Activated CD4-positive, CD25-positive, alpha-beta regulatory T cell (primary cell): ENCODE data around the gene SUPT3H.
"Not testable (repeated sequence)": the region's sequence is repeated elsewhere in the genome, so short reads cannot be mapped to it uniquely, and the experiment has no call there.

Source experiments
- DNase-seq, 4 experiments: peaks; one replicate each; lab custom pipeline; 2025; lab: John Stamatoyannopoulos, UW

The SUPT3H gene

GRCh38 chr6:44949596-44950201 is 428.0 kb downstream of the SUPT3H start:
- DNase-seq: no peak

- DNase-seq: no peak
Measured at GRCh38 chr6:44943541-44943940, 434.2 kb downstream of the SUPT3H start.

- DNase-seq: no peak
Measured at GRCh38 chr6:44942798-44943197, 434.9 kb downstream of the SUPT3H start.

- DNase-seq: no peak
Measured at GRCh38 chr6:44942201-44942600, 435.5 kb downstream of the SUPT3H start.

DNA sequence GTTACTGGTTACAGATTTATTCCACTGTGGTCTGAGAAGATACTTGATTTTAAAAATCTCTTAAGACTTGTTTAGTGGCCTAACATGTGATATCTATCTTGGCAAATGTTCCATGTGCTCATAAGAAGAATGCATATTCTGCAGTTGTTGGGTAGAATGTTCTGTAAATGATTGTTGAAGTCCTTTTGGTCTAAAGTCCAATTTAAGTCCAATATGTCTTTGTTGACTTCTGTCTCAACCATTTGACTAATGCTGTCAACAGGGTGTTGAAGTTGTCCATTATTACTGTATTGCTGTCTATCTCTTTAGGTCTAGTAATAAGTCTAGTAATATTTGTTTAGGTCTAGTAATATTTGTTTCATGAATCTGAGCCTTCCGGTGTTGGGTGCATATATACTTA is 437.4 kb downstream of the SUPT3H start:
- DNase-seq: no peak

GRCh38 chr6:44935693-44936300 is 441.9 kb downstream of the SUPT3H start:
- no peak for DNase-seq

GRCh38 chr6:44933108-44933507 is 444.6 kb downstream of the SUPT3H start:
- DNase-seq: no peak

DNA sequence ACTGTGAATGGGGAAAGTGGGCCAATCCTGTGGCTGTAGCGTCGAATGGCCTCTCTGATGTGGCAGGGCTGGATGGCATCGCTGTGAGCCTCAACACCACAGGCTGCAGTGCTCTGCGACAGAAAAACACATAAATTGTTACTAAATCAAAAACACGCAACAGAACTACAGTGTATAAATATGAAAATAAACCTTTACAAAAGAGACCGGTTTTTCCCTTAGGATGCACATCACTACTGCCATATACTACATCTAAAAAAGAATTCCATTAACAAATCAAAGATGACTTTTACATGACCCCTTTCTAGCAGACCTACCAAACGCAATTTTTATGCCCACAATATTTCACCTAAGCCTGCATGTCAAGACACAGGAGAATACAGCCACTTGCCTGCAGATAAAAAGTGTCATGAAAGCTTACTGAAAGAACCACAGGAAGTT is 445.1 kb downstream of the SUPT3H start:
- no peak for DNase-seq

- no peak for DNase-seq
Measured at GRCh38 chr6:44931385-44931784, 446.3 kb downstream of the SUPT3H start.

DNA sequence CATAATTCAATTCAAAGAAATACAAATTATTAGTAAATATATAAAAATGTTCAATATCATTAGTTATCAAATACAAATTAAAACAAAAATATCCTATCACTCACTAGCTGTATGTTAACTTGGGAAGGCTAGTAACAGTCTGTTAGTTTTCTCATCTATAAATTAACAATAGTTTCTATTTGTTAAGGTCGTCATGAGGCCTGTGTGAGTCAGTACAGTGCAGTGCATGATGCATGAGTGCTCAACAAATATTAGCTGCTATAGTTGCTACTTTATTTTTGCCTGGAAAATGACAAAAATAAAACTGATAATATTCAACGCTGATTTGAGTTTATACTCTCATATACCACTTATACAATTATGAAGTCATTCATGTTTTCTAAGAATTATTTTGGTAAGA is 451.2 kb downstream of the SUPT3H start:
- no peak for DNase-seq

GRCh38 chr6:44925100-44925739 is 452.5 kb downstream of the SUPT3H start:
- DNase-seq: no peak

DNA sequence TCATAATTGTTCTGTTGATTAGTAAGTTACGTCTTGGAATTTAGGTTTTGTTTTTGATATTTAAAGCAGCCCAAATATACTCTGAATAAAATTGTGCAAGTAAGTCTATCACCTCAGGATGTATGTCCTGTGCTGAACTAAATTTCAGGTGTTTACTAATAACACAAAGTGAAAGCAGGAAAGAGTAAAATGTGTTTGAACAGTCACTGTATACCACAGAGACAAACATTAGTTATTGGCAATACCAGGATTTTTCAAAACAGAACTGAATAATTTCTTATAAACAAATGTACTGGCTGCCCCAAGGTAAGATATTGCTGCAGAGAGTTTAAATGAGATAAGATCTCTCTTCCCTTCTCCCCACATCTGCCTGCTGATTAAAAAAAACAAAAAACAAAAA is 454.3 kb downstream of the SUPT3H start:
- no peak for DNase-seq

DNA sequence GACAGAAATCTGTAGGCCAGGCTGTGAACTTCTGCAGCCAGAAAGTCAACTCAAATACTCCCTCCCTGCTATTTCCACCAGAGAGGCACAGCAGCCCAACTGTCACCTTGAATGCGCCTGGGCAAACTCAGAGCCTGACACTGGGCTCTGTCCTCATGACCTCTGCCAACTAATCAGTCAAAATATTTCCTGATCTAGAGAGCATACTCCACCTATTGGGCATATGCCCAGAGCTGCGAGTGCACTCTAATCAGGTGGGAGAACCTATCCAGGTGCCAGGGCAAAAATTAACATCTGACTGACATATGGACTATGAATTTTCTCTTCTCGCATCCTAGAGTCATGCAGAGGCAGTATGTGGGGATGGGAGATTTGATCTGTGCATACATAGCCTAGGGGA is 455.9 kb downstream of the SUPT3H start:
- DNase-seq: no peak

DNA sequence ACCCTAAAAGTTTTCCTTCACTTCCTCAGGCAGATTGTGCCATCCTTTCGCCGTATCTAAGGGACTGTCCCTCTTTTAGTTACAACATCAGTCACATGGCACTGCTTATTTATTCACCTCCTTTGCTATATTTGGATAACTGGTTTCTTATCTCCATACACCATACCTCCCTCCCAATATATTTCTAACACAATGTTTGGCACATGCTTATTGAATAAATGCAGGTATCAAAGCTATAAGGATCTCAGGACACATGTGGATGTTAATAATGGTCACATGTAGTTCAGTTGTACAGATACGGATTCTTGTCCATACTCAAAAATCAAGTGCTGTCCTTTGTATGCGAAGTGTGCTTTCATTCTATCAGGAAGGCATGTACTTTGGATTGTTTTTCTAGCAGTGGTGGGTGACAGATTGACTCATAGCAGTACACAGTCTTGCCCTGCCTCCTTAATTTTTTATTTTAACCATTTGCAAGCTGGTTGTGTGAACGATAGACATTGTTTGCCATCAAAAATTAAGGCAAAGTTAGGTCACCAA is 456.7 kb downstream of the SUPT3H start:
- DNase-seq: no peak

- DNase-seq: no peak
Measured at GRCh38 chr6:44918671-44919296, 458.9 kb downstream of the SUPT3H start.

GRCh38 chr6:44917430-44917829 is 460.3 kb downstream of the SUPT3H start:
- no peak for DNase-seq

DNA sequence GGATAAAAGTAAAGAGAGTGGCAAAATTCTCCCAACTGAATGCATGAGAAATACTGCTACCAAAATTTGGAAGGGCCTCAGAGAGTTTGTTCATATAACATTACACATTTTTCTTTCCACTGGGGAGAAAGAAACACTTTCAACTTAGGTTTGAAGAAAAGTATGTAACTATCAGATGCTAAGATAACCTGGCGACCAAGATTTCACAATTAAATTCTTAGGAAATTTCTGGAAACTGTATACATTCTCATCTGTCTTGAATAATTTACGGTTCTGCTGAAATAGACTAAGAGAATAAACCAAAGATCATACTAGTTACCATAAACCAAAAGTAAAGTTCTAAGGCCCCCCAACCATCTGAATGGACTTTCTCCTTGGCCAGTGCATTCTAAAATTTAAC is 462.6 kb downstream of the SUPT3H start:
- DNase-seq: no peak

- DNase-seq: no peak
Measured at GRCh38 chr6:44914141-44914540, 463.6 kb downstream of the SUPT3H start.

DNA sequence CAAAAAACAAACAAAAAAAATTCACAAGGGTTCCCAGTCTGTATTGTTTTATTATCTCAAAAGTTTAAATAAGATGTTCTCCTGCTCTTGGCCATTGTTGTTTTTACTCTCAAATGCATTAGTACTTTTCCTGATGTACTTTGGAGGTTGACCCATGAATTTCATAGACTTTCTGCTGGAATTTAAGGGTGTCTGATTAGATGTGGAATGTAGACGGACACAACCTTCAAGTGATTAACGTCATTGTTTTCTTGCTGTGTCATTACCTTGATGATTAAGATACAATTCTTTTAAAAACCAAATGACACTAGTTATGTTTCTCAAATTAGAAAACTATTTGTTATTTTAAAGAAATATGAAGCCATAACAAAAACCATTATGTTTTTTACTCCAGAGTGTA is 471.0 kb downstream of the SUPT3H start:
- no peak for DNase-seq

DNA sequence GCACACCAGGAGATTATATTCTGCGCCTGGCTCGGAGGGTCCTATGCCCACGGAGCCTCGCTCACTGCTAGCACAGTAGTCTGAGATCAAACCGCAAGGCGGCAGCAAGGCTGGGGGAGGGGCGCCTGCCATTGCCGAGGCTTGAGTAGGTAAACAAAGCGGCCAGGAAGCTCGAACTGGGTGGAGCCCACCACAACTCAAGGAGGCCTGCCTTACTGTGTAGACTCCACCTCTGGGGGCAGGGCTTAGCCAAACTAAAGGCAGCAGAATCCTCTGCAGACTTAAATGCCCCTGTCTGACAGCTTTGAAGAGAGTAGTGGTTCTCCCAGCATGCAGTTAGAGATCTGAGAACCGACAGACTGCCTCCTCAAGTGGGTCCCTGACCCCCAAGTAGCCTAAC is 477.4 kb downstream of the SUPT3H start:
- not testable (repeated sequence) for DNase-seq

GRCh38 chr6:44898296-44898930 is 479.3 kb downstream of the SUPT3H start:
- no peak for DNase-seq

GRCh38 chr6:44897316-44897715 is 480.4 kb downstream of the SUPT3H start:
- DNase-seq: no peak
